Transverse colon (tissue), 4 donors: Measurements from ENCODE around the gene SAXO1. TPM values are rescaled to one million over a fixed set of nuclear protein-coding genes. Genes with fewer than 3 reads are reported as not detected.

ENCODE experiments used
- DNase-seq: peaks from one replicate; pipeline ENCODE4 v3.0.0-alpha.2; 2019
- H3K27ac ChIP-seq, 4 donors: fragments of 200-600 bp; sonication (generic); 2 replicates each; pipeline ENCODE4 v1.5.1; 2016 to 2018; ENCODE audit warnings: inconsistent platforms in 4 of 4
- H3K27me3 ChIP-seq: fragments of 200-600 bp; sonication (generic); 2 replicates; pipeline ENCODE4 v1.5.1; 2017; ENCODE audit warnings: inconsistent platforms
- H3K36me3 ChIP-seq, 4 donors: fragments of 200-600 bp; sonication (generic); 2 replicates each; pipeline ENCODE4 v1.5.1; 2017 to 2019; ENCODE audit warnings: inconsistent platforms in 4 of 4
- H3K4me1 ChIP-seq, 4 donors: fragments of 200-600 bp; sonication (generic); 2 replicates each; pipeline ENCODE4 v1.5.1; 2017 to 2020; ENCODE audit warnings: inconsistent platforms in 4 of 4
- H3K4me3 ChIP-seq, 4 donors: fragments of 200-600 bp; sonication (generic); 1 replicate in 1 of 4; 2 replicates in 3 of 4; pipeline versions ENCODE4 v1.5.1 to v1.6.1; 2017 to 2019; ENCODE audit warnings: inconsistent platforms in 4 of 4
- H3K9me3 ChIP-seq, 2 donors: fragments of 200-600 bp; sonication (generic); 2 replicates each; pipeline ENCODE4 v1.5.1; 2017 to 2019; ENCODE audit warnings: inconsistent platforms in 2 of 2
- CTCF ChIP-seq, 5 experiments: fragments of 200-600 bp in 3 of 5; fragments of 450-650 bp in 2 of 5; sonication (generic) in 3 of 5; IDR thresholded peaks; 1 replicate in 2 of 5; 2 replicates in 3 of 5; pipeline ENCODE4 v1.5.1; 2016 to 2017; ENCODE audit warnings: antibody characterized with exemption in 5 of 5, inconsistent platforms in 3 of 5, mild to moderate bottlenecking in 2 of 5, moderate library complexity in 1 of 5
- EP300 ChIP-seq: sonication (generic); formaldehyde crosslinking; IDR thresholded peaks from one replicate; pipeline ENCODE4 v1.6.1; 2017; ENCODE audit warnings: antibody characterized with exemption, low read depth
- POLR2A ChIP-seq: fragments of 450-650 bp; IDR thresholded peaks from one replicate; pipeline ENCODE4 v1.6.1; 2016; ENCODE audit warnings: antibody characterized with exemption, mild to moderate bottlenecking, moderate library complexity
- POLR2AphosphoS5 ChIP-seq, 3 donors: sonication (generic); formaldehyde crosslinking; IDR thresholded peaks; one replicate each; pipeline ENCODE4 v1.6.1; 2016; ENCODE audit warnings: antibody characterized with exemption in 3 of 3
- WGBS, 2 donors: methylation state at CpG; one replicate each; pipeline ENCODE4 v1.1.5; 2018; ENCODE audit warnings: low coverage in 1 of 2; 5-methylcytosine and 5-hydroxymethylcytosine counted together
- in situ Hi-C, 4 donors: fragments of 200-750 bp; cut with MboI; loops; one replicate each; pipeline versions ENCODE4 v1.15.0 to v1.15.1; 2017; ENCODE audit warnings: low sequenced_read_pairs in 3 of 4, low pct_ligation_motif_present in 1 of 4, low pct_unique_long_range_greater_than_20kb in 1 of 4
- intact Hi-C: fragments of 100-400 bp; cut with DNase I; formaldehyde crosslinking; loops from one replicate; pipeline ENCODE4 v1.15.1; 2023; ENCODE audit warnings: low total_unique reads
- total RNA-seq, 4 donors: library from RNA; depleted of rRNA; stranded (reverse); fragments of >200 nt; gene quantifications; one replicate each; pipeline ENCODE4 v1.1.0, GENCODE V29; 2016

The SAXO1 gene
- total RNA-seq, 4 donors from 2014 or later, result 0.41 TPM; not detected in 3

GRCh38 chr9:18990494-18990893 lies 42.5 kb downstream of the SAXO1 start:
- no peaks in the 10 kb centered on the region for H3K9me3 ChIP-seq
- in situ Hi-C loops (no loop called here), intact Hi-C loops (loop anchor here (10.0 kb wide), 1 partner anchor 126 kb away; no protein-coding TSS in a partner anchor)
- H3K4me1 ChIP-seq, result no peaks in the 10 kb centered on the region
- 95% methylated on average over 5 of the region's 5 CpGs; no CpG with 5 or more reads in 1 of the 2 donors for WGBS, 2 donors
- H3K27me3 ChIP-seq, result no peaks in the 10 kb centered on the region
- no peaks in the 10 kb centered on the region for H3K36me3 ChIP-seq
- no peak overlapping the region for H3K4me3 ChIP-seq
- DNase-seq, result no peak
- no peak for TF ChIP-seq POLR2A
- no peak for TF ChIP-seq CTCF (IDR thresholded peaks at IDR 0.05)
- no peak for TF ChIP-seq EP300
- no peak for TF ChIP-seq POLR2AphosphoS5 (IDR thresholded peaks at IDR 0.05)
- H3K27ac ChIP-seq, result no peak overlapping the region

- Histone ChIP-seq H3K27me3 (no peaks in the 10 kb centered on the region), H3K4me3 (no peak overlapping the region), H3K9me3 (no peaks in the 10 kb centered on the region), H3K36me3 (no peaks in the 10 kb centered on the region), H3K4me1 (no peaks in the 10 kb centered on the region), H3K27ac (no peak overlapping the region)
- WGBS, 2 donors, result 64 to 76% methylated on average over 3 to 4 of the region's 4 CpGs
- in situ Hi-C loops, result no loop called here
- TF ChIP-seq EP300 (no peak), POLR2A (no peak), CTCF (IDR thresholded peaks at IDR 0.05) (no peak), POLR2AphosphoS5 (IDR thresholded peaks at IDR 0.05) (no peak)
- no peak for DNase-seq
- intact Hi-C loops, result loop anchor here (10.0 kb wide), 1 partner anchor 125 kb away; no protein-coding TSS in a partner anchor
Observed at GRCh38 chr9:18989865-18990264, 43.1 kb downstream of the SAXO1 start.

GRCh38 chr9:18989097-18989496 lies 43.9 kb downstream of the SAXO1 start:
- no peak overlapping the region for H3K4me3 ChIP-seq
- H3K4me1 ChIP-seq, result no peaks in the 10 kb centered on the region
- TF ChIP-seq CTCF (IDR thresholded peaks at IDR 0.05) (no peak), POLR2A (no peak), POLR2AphosphoS5 (IDR thresholded peaks at IDR 0.05) (no peak), EP300 (no peak)
- no peak for DNase-seq
- no peaks in the 10 kb centered on the region for H3K9me3 ChIP-seq
- H3K36me3 ChIP-seq, result no peaks in the 10 kb centered on the region
- H3K27me3 ChIP-seq, result no peaks in the 10 kb centered on the region
- in situ Hi-C loops (no loop called here), intact Hi-C loops (no loop called here)
- H3K27ac ChIP-seq, result no peak overlapping the region
- WGBS, 2 donors, result 82 to 87% methylated on average over 2 of the region's 2 CpGs

GRCh38 chr9:18988003-18988402 lies 45.0 kb downstream of the SAXO1 start:
- in situ Hi-C loops (no loop called here), intact Hi-C loops (no loop called here)
- Histone ChIP-seq H3K27me3 (no peaks in the 10 kb centered on the region), H3K4me1 (no peaks in the 10 kb centered on the region), H3K36me3 (no peaks in the 10 kb centered on the region), H3K4me3 (no peak overlapping the region), H3K9me3 (no peaks in the 10 kb centered on the region), H3K27ac (no peak overlapping the region)
- DNase-seq, result no peak
- no peak for TF ChIP-seq CTCF (IDR thresholded peaks at IDR 0.05)
- no peak for TF ChIP-seq POLR2A
- no peak for TF ChIP-seq EP300
- TF ChIP-seq POLR2AphosphoS5 (IDR thresholded peaks at IDR 0.05), result no peak
